GM23338 (cell line): ENCODE data around the gene SIRPA. TPM values are rescaled to one million over a fixed set of nuclear protein-coding genes. Genes with fewer than 3 reads are reported as not detected.

ENCODE experiments used
- ATAC-seq: fragments of 200-7000 bp; cut with Tn5 transposase; 3 replicates; pipeline ENCODE4 v1.9.1; 2020
- DNase-seq: peaks from one replicate; pipeline ENCODE4 v3.0.0-alpha.2; 2015; ENCODE audit warnings: low spot score
- H2AFZ ChIP-seq: fragments of 200-600 bp; sonication (generic); 2 replicates; pipeline ENCODE4 v1.8.0; 2016; ENCODE audit warnings: antibody characterized with exemption, mild to moderate bottlenecking, moderate library complexity
- H3F3A ChIP-seq: fragments of 200-600 bp; sonication (generic); replicated peaks from 2 replicates; pipeline ENCODE4 v1.8.0; 2017; ENCODE audit warnings: antibody characterized with exemption, mixed run types, low read depth
- H3K27ac ChIP-seq: fragments of 200-600 bp; sonication (generic); 2 replicates; pipeline ENCODE4 v1.6.1; 2016; ENCODE audit warnings: low read depth
- H3K27me3 ChIP-seq: fragments of 200-600 bp; sonication (generic); 2 replicates; pipeline ENCODE4 v1.8.0; 2016; ENCODE audit warnings: mild to moderate bottlenecking, mixed run types, moderate library complexity; ENCODE audit not compliant: insufficient read depth
- H3K36me3 ChIP-seq: fragments of 200-600 bp; sonication (generic); 2 replicates; pipeline ENCODE4 v1.8.0; 2016; ENCODE audit warnings: mild to moderate bottlenecking; ENCODE audit not compliant: insufficient read depth
- H3K4me1 ChIP-seq: fragments of 200-600 bp; sonication (generic); 2 replicates; pipeline ENCODE4 v1.8.0; 2016; ENCODE audit warnings: mild to moderate bottlenecking, moderate library complexity; ENCODE audit not compliant: insufficient read depth
- H3K4me2 ChIP-seq: fragments of 200-600 bp; sonication (generic); 2 replicates; pipeline ENCODE4 v1.7.1; 2017; ENCODE audit warnings: mixed run types
- H3K4me3 ChIP-seq: fragments of 200-600 bp; sonication (generic); 2 replicates; pipeline ENCODE4 v1.6.1; 2016; ENCODE audit warnings: mixed run types
- H3K79me2 ChIP-seq: fragments of 200-600 bp; sonication (generic); replicated peaks from 2 replicates; pipeline ENCODE4 v1.8.0; 2017; ENCODE audit warnings: mild to moderate bottlenecking; ENCODE audit not compliant: insufficient read depth
- H3K9me2 ChIP-seq: fragments of 200-600 bp; sonication (generic); 2 replicates; pipeline ENCODE4 v1.8.0; 2017; ENCODE audit not compliant: insufficient read depth
- H4K20me1 ChIP-seq: fragments of 200-600 bp; sonication (generic); replicated peaks from 2 replicates; pipeline ENCODE4 v1.8.0; 2017; ENCODE audit warnings: mild to moderate bottlenecking; ENCODE audit not compliant: insufficient read depth
- H3K27ac Mint-ChIP-seq: 2 replicates; pipeline ENCODE4 v1.8.0; 2020; ENCODE audit warnings: inconsistent platforms, mild to moderate bottlenecking, moderate library complexity, mixed read lengths
- H3K27me3 Mint-ChIP-seq: 3 replicates; pipeline ENCODE4 v1.8.0; 2022; ENCODE audit warnings: low read depth, mild to moderate bottlenecking, moderate library complexity, mixed read lengths, inconsistent platforms; ENCODE audit not compliant: insufficient read depth, poor library complexity
- H3K36me3 Mint-ChIP-seq: 3 replicates; pipeline ENCODE4 v1.8.0; 2021; ENCODE audit warnings: low read depth, mild to moderate bottlenecking, inconsistent platforms, moderate library complexity, mixed read lengths
- H3K4me1 Mint-ChIP-seq: 3 replicates; pipeline ENCODE4 v1.8.0; 2020; ENCODE audit warnings: mild to moderate bottlenecking, inconsistent platforms, mixed read lengths
- H3K4me3 Mint-ChIP-seq: 3 replicates; pipeline ENCODE4 v1.8.0; 2021; ENCODE audit warnings: moderate library complexity, mild to moderate bottlenecking, inconsistent platforms, mixed read lengths
- H3K9me3 Mint-ChIP-seq: 3 replicates; pipeline ENCODE4 v1.8.0; 2020; ENCODE audit warnings: moderate library complexity, mild to moderate bottlenecking, inconsistent platforms, mixed read lengths
- EZH2 ChIP-seq: fragments of 200-600 bp; sonication (generic); IDR thresholded peaks from one replicate; pipeline ENCODE4 v1.8.0; 2017; ENCODE audit warnings: antibody characterized with exemption, mild to moderate bottlenecking, low read depth; ENCODE audit not compliant: unreplicated experiment
- EZH2phosphoT487 ChIP-seq: fragments of 200-600 bp; sonication (generic); IDR thresholded peaks from one replicate; pipeline ENCODE4 v1.8.1; 2018; ENCODE audit warnings: antibody characterized with exemption; ENCODE audit not compliant: unreplicated experiment
- NANOG ChIP-seq: IDR thresholded peaks from 2 replicates; pipeline ENCODE4 v1.6.1; 2016; ENCODE audit warnings: antibody characterized with exemption, borderline replicate concordance
- polyA plus RNA-seq: library from polyadenylated mRNA; unstranded; fragments of >200 nt; fragmentation: Nextera tagmentation; extraction: Ambion mirVana; gene quantifications from 2 replicates; pipeline ENCODE4 v1.2.1, GENCODE V29; 2016
- total RNA-seq: library from RNA; depleted of rRNA; stranded (reverse); fragments of >200 nt; shearing (Covaris generic); gene quantifications from 2 replicates; pipeline ENCODE4 v1.2.3, GENCODE V29; 2014
- TF ChIP-seq, protein P1 (sequence below): fragments of 250-450 bp; sonication (Bioruptor Pico); IDR thresholded peaks from 2 replicates; pipeline ENCODE4 v1.5.0; 2020; ENCODE audit warnings: mild to moderate bottlenecking, moderate library complexity

Gene SIRPA
- total and polyA plus RNA-seq, 2 experiments from 2014 or later: 1.2 to 2.9 TPM

DNA sequence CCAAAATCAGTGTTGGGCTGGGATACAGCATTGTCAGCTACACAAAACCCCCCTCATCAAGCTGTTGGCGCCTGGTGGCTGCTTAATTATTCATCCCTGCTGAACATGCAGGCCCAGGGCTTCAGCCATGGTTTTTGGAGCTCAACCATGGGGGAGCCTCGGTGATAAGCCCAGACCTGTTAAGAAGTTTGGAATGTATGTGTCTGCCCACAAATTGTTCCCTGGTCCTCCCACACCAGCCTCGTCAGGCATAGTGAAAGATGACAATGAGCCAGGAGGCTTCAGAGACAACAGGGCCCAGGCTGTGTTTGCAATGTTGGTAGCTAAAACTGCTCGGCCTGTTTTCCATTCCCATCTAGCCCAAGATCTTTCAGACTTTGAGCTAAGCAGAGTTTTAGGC, 34.8 kb upstream of the SIRPA start (continued):
- TF ChIP-seq, protein P1, sequence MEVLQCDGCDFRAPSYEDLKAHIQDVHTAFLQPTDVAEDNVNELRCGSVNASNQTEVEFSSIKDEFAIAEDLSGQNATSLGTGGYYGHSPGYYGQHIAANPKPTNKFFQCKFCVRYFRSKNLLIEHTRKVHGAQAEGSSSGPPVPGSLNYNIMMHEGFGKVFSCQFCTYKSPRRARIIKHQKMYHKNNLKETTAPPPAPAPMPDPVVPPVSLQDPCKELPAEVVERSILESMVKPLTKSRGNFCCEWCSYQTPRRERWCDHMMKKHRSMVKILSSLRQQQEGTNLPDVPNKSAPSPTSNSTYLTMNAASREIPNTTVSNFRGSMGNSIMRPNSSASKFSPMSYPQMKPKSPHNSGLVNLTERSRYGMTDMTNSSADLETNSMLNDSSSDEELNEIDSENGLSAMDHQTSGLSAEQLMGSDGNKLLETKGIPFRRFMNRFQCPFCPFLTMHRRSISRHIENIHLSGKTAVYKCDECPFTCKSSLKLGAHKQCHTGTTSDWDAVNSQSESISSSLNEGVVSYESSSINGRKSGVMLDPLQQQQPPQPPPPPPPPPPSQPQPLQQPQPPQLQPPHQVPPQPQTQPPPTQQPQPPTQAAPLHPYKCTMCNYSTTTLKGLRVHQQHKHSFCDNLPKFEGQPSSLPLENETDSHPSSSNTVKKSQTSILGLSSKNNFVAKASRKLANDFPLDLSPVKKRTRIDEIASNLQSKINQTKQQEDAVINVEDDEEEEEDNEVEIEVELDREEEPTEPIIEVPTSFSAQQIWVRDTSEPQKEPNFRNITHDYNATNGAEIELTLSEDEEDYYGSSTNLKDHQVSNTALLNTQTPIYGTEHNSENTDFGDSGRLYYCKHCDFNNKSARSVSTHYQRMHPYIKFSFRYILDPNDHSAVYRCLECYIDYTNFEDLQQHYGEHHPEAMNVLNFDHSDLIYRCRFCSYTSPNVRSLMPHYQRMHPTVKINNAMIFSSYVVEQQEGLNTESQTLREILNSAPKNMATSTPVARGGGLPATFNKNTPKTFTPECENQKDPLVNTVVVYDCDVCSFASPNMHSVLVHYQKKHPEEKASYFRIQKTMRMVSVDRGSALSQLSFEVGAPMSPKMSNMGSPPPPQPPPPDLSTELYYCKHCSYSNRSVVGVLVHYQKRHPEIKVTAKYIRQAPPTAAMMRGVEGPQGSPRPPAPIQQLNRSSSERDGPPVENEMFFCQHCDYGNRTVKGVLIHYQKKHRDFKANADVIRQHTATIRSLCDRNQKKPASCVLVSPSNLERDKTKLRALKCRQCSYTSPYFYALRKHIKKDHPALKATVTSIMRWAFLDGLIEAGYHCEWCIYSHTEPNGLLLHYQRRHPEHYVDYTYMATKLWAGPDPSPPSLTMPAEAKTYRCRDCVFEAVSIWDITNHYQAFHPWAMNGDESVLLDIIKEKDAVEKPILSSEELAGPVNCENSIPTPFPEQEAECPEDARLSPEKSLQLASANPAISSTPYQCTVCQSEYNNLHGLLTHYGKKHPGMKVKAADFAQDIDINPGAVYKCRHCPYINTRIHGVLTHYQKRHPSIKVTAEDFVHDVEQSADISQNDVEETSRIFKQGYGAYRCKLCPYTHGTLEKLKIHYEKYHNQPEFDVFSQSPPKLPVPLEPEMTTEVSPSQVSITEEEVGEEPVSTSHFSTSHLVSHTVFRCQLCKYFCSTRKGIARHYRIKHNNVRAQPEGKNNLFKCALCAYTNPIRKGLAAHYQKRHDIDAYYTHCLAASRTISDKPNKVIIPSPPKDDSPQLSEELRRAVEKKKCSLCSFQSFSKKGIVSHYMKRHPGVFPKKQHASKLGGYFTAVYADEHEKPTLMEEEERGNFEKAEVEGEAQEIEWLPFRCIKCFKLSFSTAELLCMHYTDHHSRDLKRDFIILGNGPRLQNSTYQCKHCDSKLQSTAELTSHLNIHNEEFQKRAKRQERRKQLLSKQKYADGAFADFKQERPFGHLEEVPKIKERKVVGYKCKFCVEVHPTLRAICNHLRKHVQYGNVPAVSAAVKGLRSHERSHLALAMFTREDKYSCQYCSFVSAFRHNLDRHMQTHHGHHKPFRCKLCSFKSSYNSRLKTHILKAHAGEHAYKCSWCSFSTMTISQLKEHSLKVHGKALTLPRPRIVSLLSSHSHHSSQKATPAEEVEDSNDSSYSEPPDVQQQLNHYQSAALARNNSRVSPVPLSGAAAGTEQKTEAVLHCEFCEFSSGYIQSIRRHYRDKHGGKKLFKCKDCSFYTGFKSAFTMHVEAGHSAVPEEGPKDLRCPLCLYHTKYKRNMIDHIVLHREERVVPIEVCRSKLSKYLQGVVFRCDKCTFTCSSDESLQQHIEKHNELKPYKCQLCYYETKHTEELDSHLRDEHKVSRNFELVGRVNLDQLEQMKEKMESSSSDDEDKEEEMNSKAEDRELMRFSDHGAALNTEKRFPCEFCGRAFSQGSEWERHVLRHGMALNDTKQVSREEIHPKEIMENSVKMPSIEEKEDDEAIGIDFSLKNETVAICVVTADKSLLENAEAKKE (CRISPR knock-in tag): no peak
- no peak for TF ChIP-seq NANOG

DNA sequence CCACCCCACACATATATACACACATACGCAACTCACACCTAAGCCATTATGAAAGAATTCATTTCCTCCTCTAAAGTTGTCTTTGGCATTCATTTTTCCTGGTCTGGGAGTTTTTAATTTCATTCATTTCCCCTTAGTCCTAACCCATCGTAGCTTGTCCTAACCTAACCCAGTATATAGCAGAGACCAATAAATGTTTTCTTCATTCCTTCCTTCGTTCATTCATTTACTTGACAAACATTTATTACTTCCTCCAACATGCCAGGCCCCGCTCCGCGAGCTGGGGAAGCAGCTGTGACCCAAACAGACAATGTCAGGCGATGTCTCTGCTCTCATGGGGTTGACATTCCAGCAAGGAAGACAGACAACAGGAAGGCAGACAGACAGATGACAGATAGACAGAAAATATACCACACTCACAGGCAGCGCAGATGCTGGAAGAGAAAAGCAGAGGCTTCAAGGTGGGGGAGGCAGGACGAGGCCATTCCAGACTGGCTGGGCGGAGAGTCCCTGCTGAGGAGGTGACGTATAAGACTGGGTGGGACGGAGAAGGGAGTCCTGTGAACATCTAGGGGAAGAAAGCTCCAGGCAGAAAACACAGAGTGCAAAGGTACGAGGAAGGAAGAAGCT, 33.7 kb upstream of the SIRPA start:
- no peaks in the 10 kb centered on the region for H3K79me2 ChIP-seq
- H3K9me2 ChIP-seq: no peaks in the 10 kb centered on the region
- DNase-seq (no peak), ATAC-seq (no peak)
- no peaks in the 10 kb centered on the region for H3K36me3 ChIP-seq
- no peak for TF ChIP-seq NANOG
- TF ChIP-seq EZH2phosphoT487: no peak
- no peak for TF ChIP-seq EZH2
- H2AFZ ChIP-seq: no peak overlapping the region
- no peaks in the 10 kb centered on the region for H3F3A ChIP-seq
- H3K27ac Mint-ChIP-seq: no peak overlapping the region
- no peak overlapping the region for H3K4me3 ChIP-seq
- peaks cover 4% of the 10 kb centered on the region for H3K27me3 Mint-ChIP-seq
- H3K9me3 Mint-ChIP-seq: no peaks in the 10 kb centered on the region
- no peaks in the 10 kb centered on the region for H3K4me1 ChIP-seq
- no peaks in the 10 kb centered on the region for H4K20me1 ChIP-seq
- H3K36me3 Mint-ChIP-seq: no peaks in the 10 kb centered on the region
- no peaks in the 10 kb centered on the region for H3K27me3 ChIP-seq
- H3K4me2 ChIP-seq: no peak overlapping the region
- no peak overlapping the region for H3K4me3 Mint-ChIP-seq
- peaks cover 11% of the 10 kb centered on the region for H3K4me1 Mint-ChIP-seq
- no peak overlapping the region for H3K27ac ChIP-seq
